ENCODE measurements around the gene TMEM128. TPM values are rescaled to one million over a fixed set of nuclear protein-coding genes. Genes with fewer than 3 reads are reported as not detected.
A peak's percentile ranks its signal among the peaks of the same experiment; 100 is the strongest.

TMEM128 gene
- total and polyA plus RNA-seq, 2 of the 13 experiments (the other 11 are each of a cell fraction or from before 2014, with no cell fraction given), result 19.4 to 27.9 TPM

- TF ChIP-seq BCL3 (CRISPR knock-in tag; IDR thresholded peaks at IDR 0.05), result 0 out of 2 replicates have a peak, but pooled peaks have one; percentile 43
- TF ChIP-seq HMGA1 (CRISPR knock-in tag; conservative IDR thresholded peaks at IDR 0.05), result no peak
- no peak; the same call in 1 of the 2 replicates for TF ChIP-seq ZNF292 (CRISPR knock-in tag; IDR thresholded peaks at IDR 0.05; ENCODE audit: borderline replicate concordance, low read depth)
- peak; percentile 83 for TF ChIP-seq SAP130 (CRISPR knock-in tag; IDR thresholded peaks at IDR 0.05; ENCODE audit: low read depth)
- no peak for TF ChIP-seq GLMP (CRISPR knock-in tag; IDR thresholded peaks at IDR 0.05; ENCODE audit: borderline replicate concordance)
- TF ChIP-seq ZNF670 (CRISPR knock-in tag; IDR thresholded peaks at IDR 0.05; ENCODE audit: borderline replicate concordance), result peak; percentile 56; the same call in 1 of the 2 replicates
- TF ChIP-seq, protein P1, sequence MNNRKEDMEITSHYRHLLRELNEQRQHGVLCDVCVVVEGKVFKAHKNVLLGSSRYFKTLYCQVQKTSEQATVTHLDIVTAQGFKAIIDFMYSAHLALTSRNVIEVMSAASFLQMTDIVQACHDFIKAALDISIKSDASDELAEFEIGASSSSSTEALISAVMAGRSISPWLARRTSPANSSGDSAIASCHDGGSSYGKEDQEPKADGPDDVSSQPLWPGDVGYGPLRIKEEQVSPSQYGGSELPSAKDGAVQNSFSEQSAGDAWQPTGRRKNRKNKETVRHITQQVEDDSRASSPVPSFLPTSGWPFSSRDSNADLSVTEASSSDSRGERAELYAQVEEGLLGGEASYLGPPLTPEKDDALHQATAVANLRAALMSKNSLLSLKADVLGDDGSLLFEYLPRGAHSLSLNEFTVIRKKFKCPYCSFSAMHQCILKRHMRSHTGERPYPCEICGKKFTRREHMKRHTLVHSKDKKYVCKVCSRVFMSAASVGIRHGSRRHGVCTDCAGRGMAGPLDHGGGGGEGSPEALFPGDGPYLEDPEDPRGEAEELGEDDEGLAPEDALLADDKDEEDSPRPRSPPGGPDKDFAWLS (CRISPR knock-in tag; IDR thresholded peaks at IDR 0.05; ENCODE audit: borderline replicate concordance), result 0 out of 2 replicates have a peak, but pooled peaks have one; percentile 34
- TF ChIP-seq PRDM4 (CRISPR knock-in tag; IDR thresholded peaks at IDR 0.05; ENCODE audit: borderline replicate concordance), result no peak
- no peak for TF ChIP-seq RORA (CRISPR knock-in tag; IDR thresholded peaks at IDR 0.05)
- 0 out of 2 replicates have a peak, but pooled peaks have one; percentile 60 for TF ChIP-seq MAF1 (CRISPR knock-in tag; IDR thresholded peaks at IDR 0.05; ENCODE audit: borderline replicate concordance)
- TF ChIP-seq, protein P2, sequence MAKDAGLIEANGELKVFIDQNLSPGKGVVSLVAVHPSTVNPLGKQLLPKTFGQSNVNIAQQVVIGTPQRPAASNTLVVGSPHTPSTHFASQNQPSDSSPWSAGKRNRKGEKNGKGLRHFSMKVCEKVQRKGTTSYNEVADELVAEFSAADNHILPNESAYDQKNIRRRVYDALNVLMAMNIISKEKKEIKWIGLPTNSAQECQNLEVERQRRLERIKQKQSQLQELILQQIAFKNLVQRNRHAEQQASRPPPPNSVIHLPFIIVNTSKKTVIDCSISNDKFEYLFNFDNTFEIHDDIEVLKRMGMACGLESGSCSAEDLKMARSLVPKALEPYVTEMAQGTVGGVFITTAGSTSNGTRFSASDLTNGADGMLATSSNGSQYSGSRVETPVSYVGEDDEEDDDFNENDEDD (CRISPR knock-in tag; IDR thresholded peaks at IDR 0.05; ENCODE audit: borderline replicate concordance), result peak; percentile 22; the same call in 1 of the 2 replicates
- 0 out of 2 replicates have a peak, but pooled peaks have one; percentile 23 for TF ChIP-seq TCF7 (IDR thresholded peaks at IDR 0.05; ENCODE audit: low read depth)
- TF ChIP-seq, protein P3, sequence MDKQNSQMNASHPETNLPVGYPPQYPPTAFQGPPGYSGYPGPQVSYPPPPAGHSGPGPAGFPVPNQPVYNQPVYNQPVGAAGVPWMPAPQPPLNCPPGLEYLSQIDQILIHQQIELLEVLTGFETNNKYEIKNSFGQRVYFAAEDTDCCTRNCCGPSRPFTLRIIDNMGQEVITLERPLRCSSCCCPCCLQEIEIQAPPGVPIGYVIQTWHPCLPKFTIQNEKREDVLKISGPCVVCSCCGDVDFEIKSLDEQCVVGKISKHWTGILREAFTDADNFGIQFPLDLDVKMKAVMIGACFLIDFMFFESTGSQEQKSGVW (CRISPR knock-in tag; IDR thresholded peaks at IDR 0.05; ENCODE audit: borderline replicate concordance), result no peak; the same call in 1 of the 2 replicates
- TF ChIP-seq ZNF775 (CRISPR knock-in tag; IDR thresholded peaks at IDR 0.05; ENCODE audit: borderline replicate concordance), result no peak
- no peak for TF ChIP-seq ZKSCAN8 (CRISPR knock-in tag; IDR thresholded peaks at IDR 0.05; ENCODE audit: borderline replicate concordance)
- TF ChIP-seq NFYC (CRISPR knock-in tag; IDR thresholded peaks at IDR 0.05), result peak; percentile 64
- TF ChIP-seq CEBPB (IDR thresholded peaks at IDR 0.05; ENCODE audit: borderline replicate concordance, low read depth, low read length), result no peak
- TF ChIP-seq GFI1 (CRISPR knock-in tag; IDR thresholded peaks at IDR 0.05; ENCODE audit: borderline replicate concordance), result 0 out of 2 replicates have a peak, but pooled peaks have one; percentile 23
These were observed at the start of gene TMEM128 (continued) for GRCh38 chr4:4248029-4248884.

Measured in HepG2 (cell line).